Measurements from ENCODE around the gene KCNG2. TPM values are rescaled to one million over a fixed set of nuclear protein-coding genes. Genes with fewer than 3 reads are reported as not detected.

The KCNG2 gene
- total RNA-seq, 1 donor from 2014 or later: 0.46 TPM

- H3K4me3 ChIP-seq: no peak overlapping the region
- DNase-seq: peak; percentile 54
These were observed 147.6 kb downstream of the KCNG2 start for GRCh38 chr18:79945118-79946042.

DNA sequence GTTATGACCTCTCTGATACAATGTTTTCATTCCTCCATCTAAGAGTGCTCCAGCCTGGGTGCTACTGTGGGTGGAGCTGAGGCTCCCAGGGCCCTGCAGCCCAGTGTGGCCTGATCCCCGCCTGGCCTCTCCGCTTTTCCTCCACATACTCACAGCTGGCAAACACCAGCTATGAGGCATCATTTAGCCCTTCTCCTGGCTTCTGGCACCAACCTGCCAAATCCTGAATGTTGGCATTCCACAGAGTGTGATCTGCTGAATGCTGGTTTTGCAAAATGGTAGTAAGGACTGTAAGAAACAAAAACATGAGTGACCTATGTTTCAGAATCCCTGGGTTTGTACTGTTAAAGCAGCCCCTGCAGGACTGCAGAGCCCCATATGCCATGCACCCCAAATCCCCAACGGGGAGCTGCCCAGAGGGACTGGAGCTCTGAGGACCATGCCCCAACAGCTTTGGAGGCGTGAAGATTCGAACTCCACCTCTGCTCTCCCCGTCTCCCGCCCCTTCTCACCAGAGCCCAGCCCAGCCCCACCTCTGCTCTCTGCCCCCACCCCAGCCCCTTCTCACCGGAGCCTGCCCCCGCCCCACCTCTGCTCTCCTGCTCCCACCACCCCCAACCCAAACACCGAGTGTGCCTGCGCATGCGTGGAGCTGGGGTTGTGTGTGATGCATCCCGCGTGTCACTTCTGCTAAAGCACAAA is 149.5 kb downstream of the KCNG2 start:
- H3K27me3 ChIP-seq: no peaks in the 10 kb centered on the region
- H3K4me1 ChIP-seq: peaks cover 38% of the 10 kb centered on the region
- H3K9me3 ChIP-seq: no peaks in the 10 kb centered on the region
- H3K36me3 ChIP-seq: peaks cover 12% of the 10 kb centered on the region
- no peak overlapping the region for H3K4me3 ChIP-seq
- intact Hi-C loops (cut with DNase I): no loop called here
- peak; percentile 68 for DNase-seq
- no peak overlapping the region for H3K27ac ChIP-seq
- peak; percentile 43 for ATAC-seq
- no peak for TF ChIP-seq CTCF (IDR thresholded peaks at IDR 0.05)

More at GRCh38 chr18:79945118-79946042, 147.6 kb downstream of the KCNG2 start:
- intact Hi-C loops (cut with DNase I): no loop called here
- ATAC-seq: no peak
- H3K36me3 ChIP-seq: peaks cover 29% of the 10 kb centered on the region
- H3K9me3 ChIP-seq: no peaks in the 10 kb centered on the region
- H3K27me3 ChIP-seq: no peaks in the 10 kb centered on the region
- no peak overlapping the region for H3K27ac ChIP-seq
- TF ChIP-seq CTCF (IDR thresholded peaks at IDR 0.05): no peak
- peaks cover 36% of the 10 kb centered on the region for H3K4me1 ChIP-seq

DNA sequence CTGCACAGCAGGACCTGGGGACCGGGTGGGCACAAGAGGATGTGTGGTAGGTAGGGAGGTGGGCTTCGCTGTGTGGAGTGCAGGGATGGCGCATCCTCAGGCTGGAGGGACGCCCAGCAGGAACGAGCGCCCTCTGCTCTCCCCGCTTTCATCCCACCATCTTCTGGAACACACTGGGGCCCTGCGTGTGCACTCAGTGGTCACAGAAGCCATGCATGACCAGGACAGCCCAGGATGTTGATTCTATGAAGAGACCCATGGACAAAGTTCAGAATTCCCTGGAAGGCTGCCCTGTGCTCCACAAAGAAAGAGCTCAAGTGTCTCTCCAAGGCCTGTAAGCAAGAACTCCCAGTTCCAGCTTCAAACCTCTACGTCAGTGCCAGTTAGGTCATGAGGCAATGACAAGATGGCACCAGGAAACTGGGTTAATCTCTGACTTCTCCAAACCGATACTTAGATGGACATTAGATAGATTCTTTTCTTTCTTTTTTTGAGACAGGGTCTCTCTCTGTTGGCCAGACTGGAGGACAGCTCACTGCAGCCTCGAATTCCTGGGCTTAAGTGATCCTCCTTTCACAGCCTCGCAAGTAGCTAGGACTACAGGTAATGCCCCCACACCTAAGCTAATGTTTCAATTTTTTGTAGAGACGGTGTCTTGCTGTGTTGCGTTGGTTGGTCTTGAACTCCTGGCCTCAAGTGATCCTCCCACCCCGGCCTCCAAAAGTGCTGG is 150.3 kb downstream of the KCNG2 start:
- peaks cover 38% of the 10 kb centered on the region for H3K4me1 ChIP-seq
- H3K36me3 ChIP-seq: peaks cover 3% of the 10 kb centered on the region
- intact Hi-C loops (cut with DNase I): no loop called here
- DNase-seq (peak; percentile 35), ATAC-seq (no peak)
- no peaks in the 10 kb centered on the region for H3K27me3 ChIP-seq
- H3K4me3 ChIP-seq: no peak overlapping the region
- no peak for TF ChIP-seq CTCF (IDR thresholded peaks at IDR 0.05)
- H3K9me3 ChIP-seq: no peaks in the 10 kb centered on the region
- H3K27ac ChIP-seq: no peak overlapping the region

- TF ChIP-seq CTCF (IDR thresholded peaks at IDR 0.05): no peak
- Histone ChIP-seq H3K4me3 (peak overlapping the region; percentile 76), H3K36me3 (no peaks in the 10 kb centered on the region), H3K9me3 (no peaks in the 10 kb centered on the region), H3K27me3 (no peaks in the 10 kb centered on the region), H3K4me1 (peaks cover 38% of the 10 kb centered on the region), H3K27ac (peak overlapping the region; percentile 81)
- DNase-seq (no peak), ATAC-seq (no peak)
- intact Hi-C loops (cut with DNase I): no loop called here
These were observed 151.1 kb downstream of the KCNG2 start for GRCh38 chr18:79948719-79949411.

Other genes with a start within 250 kb of the KCNG2 start
- 23.0 TPM for gene CTDP1, start 118.1 kb upstream of the KCNG2 start, total RNA-seq
- 59.5 TPM for gene SLC66A2, start 153.7 kb downstream of the KCNG2 start, total RNA-seq
- gene HSBP1L1, start 166.7 kb downstream of the KCNG2 start, total RNA-seq: 48.7 TPM
- gene TXNL4A, start 190.6 kb downstream of the KCNG2 start, total RNA-seq: 80.7 TPM
- 18.0 TPM for gene RBFA, start 236.5 kb downstream of the KCNG2 start, total RNA-seq